ENCODE data around the gene SP4. TPM values are rescaled to one million over a fixed set of nuclear protein-coding genes. Genes with fewer than 3 reads are reported as not detected.

The SP4 gene
- total RNA-seq, 3 donors from 2014 or later, result 17.3 to 32.8 (median 23.0) TPM

DNA sequence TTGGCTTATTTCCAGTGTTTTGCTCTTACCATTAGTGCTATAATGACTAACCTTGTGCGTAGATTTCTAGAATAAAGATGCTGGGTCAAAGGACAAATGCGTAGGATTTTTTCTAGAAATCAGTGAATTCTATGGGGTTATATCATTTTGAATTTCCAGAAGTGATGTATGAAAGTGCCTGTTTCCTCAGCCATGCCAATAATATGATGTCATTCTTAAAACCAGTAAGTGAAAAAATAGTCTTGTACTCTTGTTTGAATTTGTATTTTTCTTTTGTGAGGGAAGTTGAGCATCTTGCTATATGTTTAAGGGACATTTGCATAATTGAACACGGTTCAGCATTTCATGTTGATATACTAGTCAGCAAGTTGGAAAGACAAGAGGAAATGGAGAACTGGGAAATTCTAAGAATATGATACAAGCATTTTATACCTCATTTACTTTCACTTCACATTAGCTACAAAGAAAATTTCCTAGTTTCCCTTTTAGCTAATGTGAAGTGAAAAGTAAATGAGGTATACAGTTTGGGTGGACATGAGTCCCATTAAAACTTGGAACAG, 111.1 kb downstream of the SP4 start:
- peaks cover 0 to 17% of the 10 kb centered on the region in 2 donors for H3K27me3 ChIP-seq
- no peak for TF ChIP-seq POLR2AphosphoS5 (IDR thresholded peaks at IDR 0.05)
- TF ChIP-seq, protein P1, sequence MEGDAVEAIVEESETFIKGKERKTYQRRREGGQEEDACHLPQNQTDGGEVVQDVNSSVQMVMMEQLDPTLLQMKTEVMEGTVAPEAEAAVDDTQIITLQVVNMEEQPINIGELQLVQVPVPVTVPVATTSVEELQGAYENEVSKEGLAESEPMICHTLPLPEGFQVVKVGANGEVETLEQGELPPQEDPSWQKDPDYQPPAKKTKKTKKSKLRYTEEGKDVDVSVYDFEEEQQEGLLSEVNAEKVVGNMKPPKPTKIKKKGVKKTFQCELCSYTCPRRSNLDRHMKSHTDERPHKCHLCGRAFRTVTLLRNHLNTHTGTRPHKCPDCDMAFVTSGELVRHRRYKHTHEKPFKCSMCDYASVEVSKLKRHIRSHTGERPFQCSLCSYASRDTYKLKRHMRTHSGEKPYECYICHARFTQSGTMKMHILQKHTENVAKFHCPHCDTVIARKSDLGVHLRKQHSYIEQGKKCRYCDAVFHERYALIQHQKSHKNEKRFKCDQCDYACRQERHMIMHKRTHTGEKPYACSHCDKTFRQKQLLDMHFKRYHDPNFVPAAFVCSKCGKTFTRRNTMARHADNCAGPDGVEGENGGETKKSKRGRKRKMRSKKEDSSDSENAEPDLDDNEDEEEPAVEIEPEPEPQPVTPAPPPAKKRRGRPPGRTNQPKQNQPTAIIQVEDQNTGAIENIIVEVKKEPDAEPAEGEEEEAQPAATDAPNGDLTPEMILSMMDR (IDR thresholded peaks at IDR 0.05), result no peak
- no peak for TF ChIP-seq POLR2A (IDR thresholded peaks at IDR 0.05)
- intact Hi-C loops (cut with DNase I; ENCODE audit: low total_unique reads), result no loop called here
- H3K27ac ChIP-seq, result no peak overlapping the region
- DNase-seq (ENCODE audit: low spot score in 2 of 2), result no peak
- H3K9me3 ChIP-seq, result no peaks in the 10 kb centered on the region
- no peak overlapping the region for H3K4me3 ChIP-seq
- H3K4me1 ChIP-seq, result no peaks in the 10 kb centered on the region
- H3K36me3 ChIP-seq, result no peaks in the 10 kb centered on the region

DNA sequence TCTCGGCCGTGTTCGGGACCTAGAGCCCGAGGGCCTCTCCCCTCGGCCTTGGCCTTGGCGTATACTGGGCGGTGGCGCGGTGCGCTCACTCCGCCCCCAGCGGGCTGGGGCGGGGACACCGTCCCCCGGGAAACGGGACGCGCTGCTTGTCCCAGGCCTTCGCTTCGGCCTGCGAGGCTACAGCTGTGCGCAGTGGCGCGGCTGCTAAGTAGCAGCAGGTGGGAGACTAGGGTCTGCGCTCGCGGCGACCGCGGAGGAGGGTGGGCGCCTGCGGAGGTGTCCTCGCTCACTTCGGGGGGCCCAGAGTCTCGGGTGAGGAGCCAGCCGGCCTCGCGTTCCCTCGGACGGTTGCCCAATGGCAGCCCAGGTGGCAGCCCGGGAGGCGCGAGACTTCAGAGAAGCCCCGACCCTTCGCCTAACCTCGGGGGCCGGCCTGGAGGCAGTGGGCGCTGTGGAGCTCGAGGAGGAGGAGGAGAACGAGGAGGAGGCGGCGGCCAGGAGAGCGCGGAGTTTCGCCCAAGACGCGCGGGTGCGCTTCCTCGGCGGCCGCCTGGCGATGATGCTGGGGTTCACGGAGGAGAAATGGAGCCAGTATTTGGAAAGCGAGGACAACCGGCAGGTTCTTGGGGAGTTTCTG, 115.1 kb downstream of the SP4 start, which contains the start of gene DNAH11:
Gene DNAH11, plus strand, starts transcription at position 149 of the 637 bp plus-strand sequence. Its CDS starts 207 bp downstream, at position 356.
- DNase-seq (ENCODE audit: low spot score in 2 of 2), result no peak
- H3K27ac ChIP-seq, result no peak within 1 kb of the TSS
- peaks cover 0 to 17% of the 10 kb centered on the region in 2 donors for H3K27me3 ChIP-seq

DNA sequence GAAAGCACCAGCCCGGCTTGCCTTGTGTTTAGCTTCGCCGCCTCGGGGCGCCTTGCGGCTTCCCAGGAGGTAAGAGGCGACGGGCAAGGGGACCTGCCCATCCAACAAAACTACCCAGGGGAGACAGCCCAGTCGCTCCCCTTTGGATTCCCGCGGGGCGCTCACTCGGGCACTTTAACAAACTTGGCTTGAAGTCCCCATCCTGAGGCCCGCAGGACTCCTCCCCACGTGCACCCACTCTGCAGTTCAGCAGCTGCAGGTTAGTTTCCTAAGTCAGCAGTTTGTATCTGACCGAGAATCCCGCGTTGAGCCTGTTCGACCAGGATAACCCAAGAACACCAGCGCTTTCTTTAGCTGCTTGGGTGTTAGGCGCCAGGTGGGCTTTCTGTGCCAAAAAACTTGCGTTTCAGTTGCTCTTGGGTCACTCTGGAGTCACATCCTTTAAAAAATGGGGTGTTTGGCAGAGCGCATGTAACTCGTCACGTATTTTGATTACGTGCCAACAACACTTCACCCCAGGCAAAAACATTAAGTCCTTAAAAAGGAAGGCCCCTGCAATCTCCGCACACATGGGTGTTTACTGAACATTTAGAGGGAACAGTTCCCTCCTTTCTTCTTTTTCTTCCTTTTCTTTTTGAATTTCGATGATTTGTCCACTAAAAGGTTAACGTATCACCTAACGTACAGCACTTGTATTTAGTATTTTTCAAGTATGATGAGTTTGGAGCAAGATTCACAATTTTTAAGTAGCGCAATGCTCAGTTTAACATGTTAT, 115.8 kb downstream of the SP4 start:
- TF ChIP-seq POLR2A (IDR thresholded peaks at IDR 0.05), result no peak
- TF ChIP-seq POLR2AphosphoS5 (IDR thresholded peaks at IDR 0.05), result no peak
- TF ChIP-seq, protein P1 (IDR thresholded peaks at IDR 0.05), result no peak
- Histone ChIP-seq H3K4me1 (no peaks in the 10 kb centered on the region), H3K27me3 (peaks cover 0 to 17% of the 10 kb centered on the region in 2 donors), H3K36me3 (no peaks in the 10 kb centered on the region), H3K9me3 (no peaks in the 10 kb centered on the region), H3K4me3 (peak overlapping the region; percentile 34 to 66 (median 53)), H3K27ac (no peak overlapping the region)
- no peak for DNase-seq (ENCODE audit: low spot score in 2 of 2)
- intact Hi-C loops (cut with DNase I; ENCODE audit: low total_unique reads), result no loop called here

More for the DNA sequence above, 115.1 kb downstream of the SP4 start, which contains the start of gene DNAH11:
- Histone ChIP-seq H3K4me1 (no peaks in the 10 kb centered on the region), H3K36me3 (no peaks in the 10 kb centered on the region), H3K4me3 (peak within 1 kb of the TSS; percentile 34 to 66 (median 53)), H3K9me3 (no peaks in the 10 kb centered on the region)
- TF ChIP-seq POLR2A (IDR thresholded peaks at IDR 0.05) (no peak), POLR2AphosphoS5 (IDR thresholded peaks at IDR 0.05) (no peak)
- TF ChIP-seq, protein P1 (IDR thresholded peaks at IDR 0.05), result no peak
- intact Hi-C loops (cut with DNase I; ENCODE audit: low total_unique reads), result no loop called here

- Histone ChIP-seq H3K4me1 (no peaks in the 10 kb centered on the region), H3K36me3 (no peaks in the 10 kb centered on the region), H3K9me3 (no peaks in the 10 kb centered on the region), H3K27ac (no peak overlapping the region), H3K4me3 (no peak overlapping the region), H3K27me3 (peaks cover 0 to 17% of the 10 kb centered on the region in 2 donors)
- intact Hi-C loops (cut with DNase I; ENCODE audit: low total_unique reads), result no loop called here
- TF ChIP-seq POLR2A (IDR thresholded peaks at IDR 0.05) (no peak), POLR2AphosphoS5 (IDR thresholded peaks at IDR 0.05) (no peak)
- TF ChIP-seq, protein P1 (IDR thresholded peaks at IDR 0.05), result no peak
- no peak for DNase-seq (ENCODE audit: low spot score in 2 of 2)
Measured at GRCh38 chr7:21544303-21544656, 116.4 kb downstream of the SP4 start.

- TF ChIP-seq POLR2AphosphoS5 (IDR thresholded peaks at IDR 0.05), result no peak
- H3K27me3 ChIP-seq, result peaks cover 0 to 17% of the 10 kb centered on the region in 2 donors
- intact Hi-C loops (cut with DNase I; ENCODE audit: low total_unique reads), result no loop called here
Measured at GRCh38 chr7:21544715-21545114, 116.8 kb downstream of the SP4 start.

More at GRCh38 chr7:21544715-21545114, 116.8 kb downstream of the SP4 start:
- DNase-seq (ENCODE audit: low spot score in 2 of 2), result no peak
- Histone ChIP-seq H3K36me3 (no peaks in the 10 kb centered on the region), H3K4me1 (no peaks in the 10 kb centered on the region), H3K27ac (no peak overlapping the region), H3K4me3 (no peak overlapping the region), H3K9me3 (no peaks in the 10 kb centered on the region)
